Endothelial cell of umbilical vein (primary cell): ENCODE results near the gene PCDH18.

Experiments
- FOS ChIP-seq: IDR thresholded peaks from 2 replicates; pipeline ENCODE4 v1.6.1; 2011; ENCODE audit warnings: mild to moderate bottlenecking, low read length, moderate library complexity, borderline replicate concordance; ENCODE audit not compliant: insufficient read depth
- GATA2 ChIP-seq: IDR thresholded peaks from 2 replicates; pipeline ENCODE4 v1.7.0; 2011; ENCODE audit warnings: low read depth, mild to moderate bottlenecking, moderate library complexity, mixed read lengths, low read length; ENCODE audit not compliant: insufficient read length, insufficient read depth
- MYC ChIP-seq: IDR thresholded peaks from one replicate; pipeline ENCODE4 v1.6.1; 2011; ENCODE audit warnings: mild to moderate bottlenecking, low read depth, low read length
- POLR2AphosphoS5 ChIP-seq: IDR thresholded peaks from 2 replicates; pipeline ENCODE4 v1.6.1; 2012; ENCODE audit warnings: low read depth, mild to moderate bottlenecking, control low read depth, low read length, moderate library complexity; ENCODE audit not compliant: insufficient read depth
- TF ChIP-seq, protein P1 (sequence below), 2 donors: IDR thresholded peaks; 1 replicate in 1 of 2; 2 replicates in 1 of 2; pipeline ENCODE4 v1.5.1; 2011; ENCODE audit warnings: low read length in 2 of 2, mild to moderate bottlenecking in 2 of 2, moderate library complexity in 2 of 2, control low read depth in 1 of 2, inconsistent platforms in 1 of 2, low read depth in 1 of 2; ENCODE audit not compliant: insufficient read depth in 1 of 2; ENCODE audit errors: extremely low read depth in 1 of 2

DNA sequence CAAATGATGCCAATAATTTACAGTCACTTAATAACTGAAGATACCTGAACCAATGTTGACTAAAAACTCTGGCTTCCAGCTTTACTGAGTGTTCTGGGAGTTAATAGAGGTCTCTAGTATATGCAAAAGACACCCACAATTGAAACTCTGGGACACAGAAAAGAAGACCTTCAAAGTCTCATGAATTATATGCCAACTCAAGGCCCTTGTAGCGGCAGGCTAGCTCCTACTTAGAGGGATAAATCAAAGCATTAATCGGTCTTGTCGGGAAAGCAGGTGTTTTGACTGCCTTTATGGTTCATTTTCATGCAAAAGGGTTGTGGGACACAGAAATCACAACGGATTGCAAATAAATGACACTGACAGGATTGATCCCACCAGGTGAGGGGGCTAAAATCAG is 55.9 kb downstream of the PCDH18 start:
- TF ChIP-seq MYC (no peak), GATA2 (no peak), POLR2AphosphoS5 (no peak), FOS (no peak)
- TF ChIP-seq, protein P1, sequence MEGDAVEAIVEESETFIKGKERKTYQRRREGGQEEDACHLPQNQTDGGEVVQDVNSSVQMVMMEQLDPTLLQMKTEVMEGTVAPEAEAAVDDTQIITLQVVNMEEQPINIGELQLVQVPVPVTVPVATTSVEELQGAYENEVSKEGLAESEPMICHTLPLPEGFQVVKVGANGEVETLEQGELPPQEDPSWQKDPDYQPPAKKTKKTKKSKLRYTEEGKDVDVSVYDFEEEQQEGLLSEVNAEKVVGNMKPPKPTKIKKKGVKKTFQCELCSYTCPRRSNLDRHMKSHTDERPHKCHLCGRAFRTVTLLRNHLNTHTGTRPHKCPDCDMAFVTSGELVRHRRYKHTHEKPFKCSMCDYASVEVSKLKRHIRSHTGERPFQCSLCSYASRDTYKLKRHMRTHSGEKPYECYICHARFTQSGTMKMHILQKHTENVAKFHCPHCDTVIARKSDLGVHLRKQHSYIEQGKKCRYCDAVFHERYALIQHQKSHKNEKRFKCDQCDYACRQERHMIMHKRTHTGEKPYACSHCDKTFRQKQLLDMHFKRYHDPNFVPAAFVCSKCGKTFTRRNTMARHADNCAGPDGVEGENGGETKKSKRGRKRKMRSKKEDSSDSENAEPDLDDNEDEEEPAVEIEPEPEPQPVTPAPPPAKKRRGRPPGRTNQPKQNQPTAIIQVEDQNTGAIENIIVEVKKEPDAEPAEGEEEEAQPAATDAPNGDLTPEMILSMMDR (IDR thresholded peaks at IDR 0.05; ENCODE audit: extremely low read depth in 1 of 2, insufficient read depth in 1 of 2, low read depth in 1 of 2, low read length in 2 of 2): no peak
